ENCODE measurements around the gene C1QB.

GRCh38 chr1:22619798-22620197 is 33.2 kb upstream of the C1QB start:
- TF ChIP-seq CTCF (IDR thresholded peaks at IDR 0.05): no peak
- TF ChIP-seq POLR2A (IDR thresholded peaks at IDR 0.05): no peak
